HG03025 (cell line): ENCODE measurements around the gene FMC1.
"Not testable (repeated sequence)": the region's sequence is repeated elsewhere in the genome, so short reads cannot be mapped to it uniquely, and the experiment has no call there.

Experiments
- ATAC-seq: cut with Tn5 transposase; IDR thresholded peaks from one replicate; pipeline ENCODE4 v1.9.1; 2021; ENCODE audit warnings: mild to moderate bottlenecking, moderate library complexity; ENCODE audit not compliant: unreplicated experiment, low FRiP score

The FMC1 gene

GRCh38 chr7:139341058-139341775 lies at the start of gene FMC1:
Gene FMC1, plus strand, starts transcription at chr7:139341337. Its CDS starts 48 bp downstream, at chr7:139341385.
- ATAC-seq = peak; percentile 51

GRCh38 chr7:139292821-139293220 lies 48.3 kb upstream of the FMC1 start:
- no peak for ATAC-seq

GRCh38 chr7:139293534-139293933 lies 47.6 kb upstream of the FMC1 start:
- no peak for ATAC-seq

GRCh38 chr7:139294241-139294640 lies 46.9 kb upstream of the FMC1 start:
- no peak for ATAC-seq

- no peak for ATAC-seq
Observed at GRCh38 chr7:139294951-139295575, 46.1 kb upstream of the FMC1 start.

- no peak for ATAC-seq
Observed at GRCh38 chr7:139297795-139298194, 43.3 kb upstream of the FMC1 start.

GRCh38 chr7:139299296-139299695 lies 41.8 kb upstream of the FMC1 start:
- no peak for ATAC-seq

GRCh38 chr7:139300390-139300789 lies 40.7 kb upstream of the FMC1 start:
- ATAC-seq = no peak

GRCh38 chr7:139304517-139304916 lies 36.6 kb upstream of the FMC1 start:
- ATAC-seq = no peak

GRCh38 chr7:139317939-139318505 lies 23.1 kb upstream of the FMC1 start:
- no peak for ATAC-seq

- ATAC-seq = no peak
Observed at GRCh38 chr7:139321071-139321745, 19.9 kb upstream of the FMC1 start.

- not testable (repeated sequence) for ATAC-seq
Observed at GRCh38 chr7:139324709-139325108, 16.4 kb upstream of the FMC1 start.

GRCh38 chr7:139328375-139328774 lies 12.8 kb upstream of the FMC1 start:
- ATAC-seq = no peak

- ATAC-seq = no peak
Observed at GRCh38 chr7:139329119-139329518, 12.0 kb upstream of the FMC1 start.

GRCh38 chr7:139330333-139331030 lies 10.7 kb upstream of the FMC1 start:
- no peak for ATAC-seq

- no peak for ATAC-seq
Observed at GRCh38 chr7:139332697-139333359, 8.3 kb upstream of the FMC1 start.

- ATAC-seq = not testable (repeated sequence)
Observed at GRCh38 chr7:139333443-139333842, 7.7 kb upstream of the FMC1 start.

GRCh38 chr7:139334399-139335150 lies 6.6 kb upstream of the FMC1 start:
- no peak for ATAC-seq

GRCh38 chr7:139339025-139339424 lies 2.1 kb upstream of the FMC1 start:
- no peak for ATAC-seq

GRCh38 chr7:139339698-139340036 lies 1.5 kb upstream of the FMC1 start:
- no peak for ATAC-seq
